GM12892 (cell line): ENCODE measurements around the gene PIK3C2B.

Source experiments
- POLR2A ChIP-seq: IDR thresholded peaks from 2 replicates; pipeline ENCODE4 v1.6.1; 2011; ENCODE audit warnings: low read depth, low read length, control low read depth
- POLR2AphosphoS5 ChIP-seq: IDR thresholded peaks from 2 replicates; pipeline ENCODE4 v1.6.1; 2011; ENCODE audit warnings: low read depth, low read length, control low read depth

DNA sequence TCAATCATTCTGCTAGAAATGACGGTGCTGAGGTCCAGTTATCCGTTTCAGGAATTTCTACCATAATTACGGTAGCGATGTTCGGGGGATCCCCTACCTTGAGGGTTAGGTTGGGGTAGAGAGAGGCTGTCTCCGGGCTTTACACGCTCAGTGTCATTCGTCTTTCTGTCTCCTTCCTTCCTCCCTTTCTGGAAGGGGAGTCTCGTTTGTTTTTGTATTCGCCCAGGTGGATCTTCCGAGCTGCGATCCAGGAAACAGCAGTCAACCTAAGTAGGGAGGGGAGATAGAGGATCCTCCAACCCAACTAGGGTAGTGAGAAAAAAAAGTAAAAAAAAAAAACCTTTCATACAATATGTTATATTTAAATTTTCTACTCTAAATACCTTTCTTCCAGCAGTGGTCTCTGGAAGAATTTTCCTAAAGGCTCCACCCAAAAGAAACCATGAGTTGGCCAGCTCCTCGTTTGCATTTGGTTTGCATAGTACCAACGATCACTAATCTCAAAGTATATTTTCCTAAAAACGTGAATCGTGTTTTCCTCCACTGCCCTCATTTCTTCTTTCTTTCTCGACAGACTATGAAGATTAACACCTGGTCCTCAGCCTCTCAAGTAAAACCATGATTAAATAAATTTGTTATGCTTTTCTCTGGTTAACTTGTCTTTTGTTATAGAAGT is 611 bp upstream of the PIK3C2B start:
- TF ChIP-seq POLR2A (no peak), POLR2AphosphoS5 (no peak)
